HepG2 (cell line): Measurements from ENCODE around the gene KRI1. TPM values are rescaled to one million over a fixed set of nuclear protein-coding genes. Genes with fewer than 3 reads are reported as not detected.

Experiments used
- GATAD1 ChIP-seq: IDR thresholded peaks from 2 replicates; pipeline ENCODE4 v1.6.1; 2016; ENCODE audit warnings: missing genetic modification reagents, missing compliant biosample characterization
- MED13 ChIP-seq: sonication (generic); formaldehyde crosslinking; IDR thresholded peaks from 2 replicates; pipeline ENCODE4 v1.5.0; 2020; ENCODE audit warnings: missing genetic modification reagents
- MXI1 ChIP-seq: IDR thresholded peaks from 3 replicates; pipeline ENCODE4 v1.6.1; 2012; ENCODE audit warnings: low read depth, low read length, inconsistent platforms, borderline replicate concordance
- NCOA1 ChIP-seq: sonication (generic); formaldehyde crosslinking; IDR thresholded peaks from 2 replicates; pipeline ENCODE4 v1.9.0; 2021; ENCODE audit warnings: missing genetic modification reagents
- RAD21 ChIP-seq: fragments of 450-650 bp; formaldehyde crosslinking; IDR thresholded peaks from 2 replicates; pipeline ENCODE4 v1.5.0; 2020; ENCODE audit warnings: mild to moderate bottlenecking
- ZNF225 ChIP-seq: sonication (generic); formaldehyde crosslinking; IDR thresholded peaks from 2 replicates; pipeline ENCODE4 v1.4.0; 2020; ENCODE audit warnings: mild to moderate bottlenecking, missing genetic modification reagents
- ZNF350 ChIP-seq: sonication (generic); formaldehyde crosslinking; IDR thresholded peaks from 2 replicates; pipeline ENCODE4 v1.4.0; 2020; ENCODE audit warnings: mild to moderate bottlenecking, low read depth, missing genetic modification reagents, borderline replicate concordance
- ZNF747 ChIP-seq: sonication (generic); formaldehyde crosslinking; IDR thresholded peaks from 2 replicates; pipeline ENCODE4 v1.8.1; 2023; ENCODE audit warnings: missing genetic modification reagents, mild to moderate bottlenecking, borderline replicate concordance
- polyA plus RNA-seq, 8 experiments: library from polyadenylated mRNA; depleted of rRNA in 3 of 8; stranded (reverse) in 7 of 8; unstranded in 1 of 8; fragments of >200 nt; fragmentation: Illumina TruSeq in 4 of 8; extraction: Trizol in 4 of 8; gene quantifications; 2 replicates each; pipeline versions ENCODE4 v1.2.1 to v1.2.3, GENCODE V29; 2011 to 2016; ENCODE audit warnings: low read depth in 4 of 8, missing spikeins in 1 of 8, mixed read lengths in 1 of 8; ENCODE audit not compliant: insufficient read depth in 1 of 8
- total RNA-seq, 5 experiments: library from RNA; depleted of rRNA; stranded (reverse); fragments of >200 nt; fragmentation: Illumina TruSeq; extraction: Trizol; gene quantifications; 2 replicates each; pipeline ENCODE4 v1.2.3, GENCODE V29; 2016; ENCODE audit warnings: low read depth in 1 of 5
- TF ChIP-seq, protein P1 (sequence below): sonication (generic); formaldehyde crosslinking; IDR thresholded peaks from 2 replicates; pipeline ENCODE4 v1.4.0; 2020; ENCODE audit warnings: mild to moderate bottlenecking, low read depth, missing genetic modification reagents
- TF ChIP-seq, protein P2 (sequence below): IDR thresholded peaks from 2 replicates; pipeline ENCODE4 v1.6.1; 2016
- TF ChIP-seq, protein P3 (sequence below): sonication (generic); formaldehyde crosslinking; IDR thresholded peaks from 2 replicates; pipeline ENCODE4 v1.4.0; 2020; ENCODE audit warnings: missing genetic modification reagents, borderline replicate concordance
- TF ChIP-seq, protein P4 (sequence below): sonication (generic); formaldehyde crosslinking; IDR thresholded peaks from 2 replicates; pipeline ENCODE4 v1.9.0; 2021; ENCODE audit warnings: missing genetic modification reagents, mild to moderate bottlenecking, borderline replicate concordance
- TF ChIP-seq, protein P5 (sequence below): sonication (generic); formaldehyde crosslinking; IDR thresholded peaks from 2 replicates; pipeline ENCODE4 v1.5.1; 2020; ENCODE audit warnings: mild to moderate bottlenecking, missing genetic modification reagents, moderate library complexity

Gene KRI1
- total and polyA plus RNA-seq, 2 of the 13 experiments (the other 11 are each of a cell fraction or from before 2014, with no cell fraction given) = 9.1 to 11.7 TPM

DNA sequence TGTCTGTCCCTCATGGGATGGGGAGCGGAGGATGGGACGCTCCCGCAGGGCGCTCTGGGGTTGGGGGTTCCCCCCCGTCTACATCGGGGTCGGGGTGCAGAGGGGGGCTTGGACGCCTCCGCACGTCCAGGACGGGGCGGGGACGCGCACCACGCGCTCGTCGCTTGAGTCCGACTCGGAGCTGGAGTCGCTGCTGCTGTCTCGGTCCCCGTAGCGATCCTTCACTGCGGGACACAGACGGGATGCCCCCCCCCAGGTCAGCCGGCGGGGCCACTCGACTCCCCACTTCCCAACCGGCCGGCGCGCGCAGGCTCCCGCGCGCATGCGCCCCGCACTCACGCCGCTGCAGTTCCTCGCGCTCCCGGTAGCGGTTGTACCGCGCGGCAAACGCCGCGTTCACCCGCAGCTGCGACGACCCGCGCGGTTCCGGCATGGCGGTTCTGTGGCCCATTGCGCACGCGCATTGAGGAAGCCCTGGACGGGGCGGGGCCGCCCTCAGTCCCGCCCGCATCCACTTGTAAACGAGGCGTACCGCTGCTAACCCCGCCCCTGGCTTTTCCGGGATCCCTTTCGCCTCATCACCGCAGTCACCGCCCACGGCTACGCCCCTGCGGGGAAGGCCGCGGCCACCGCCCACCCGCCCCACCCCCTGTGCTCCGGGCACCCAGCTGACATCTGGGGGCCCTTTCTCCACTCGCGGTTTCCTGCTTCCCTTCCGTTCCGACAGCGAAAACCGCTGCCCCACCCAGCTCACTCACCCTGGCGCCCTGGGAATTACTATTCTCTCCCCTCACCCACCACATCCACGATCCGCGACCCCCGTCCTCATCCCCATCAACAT is at the start of gene KRI1 (continued):
- TF ChIP-seq MXI1 (peak; percentile 87; the same call in 1 of the 3 replicates), MED13 (no peak), ZNF225 (no peak), RAD21 (CRISPR knock-in tag) (peak; percentile 52; the same call in 1 of the 2 replicates), NCOA1 (no peak), GATAD1 (CRISPR knock-in tag) (peak; percentile 73), ZNF747 (CRISPR knock-in tag) (peak; percentile 62; the same call in 1 of the 2 replicates), ZNF350 (peak; percentile 58; the same call in 1 of the 2 replicates)
- TF ChIP-seq, protein P1, sequence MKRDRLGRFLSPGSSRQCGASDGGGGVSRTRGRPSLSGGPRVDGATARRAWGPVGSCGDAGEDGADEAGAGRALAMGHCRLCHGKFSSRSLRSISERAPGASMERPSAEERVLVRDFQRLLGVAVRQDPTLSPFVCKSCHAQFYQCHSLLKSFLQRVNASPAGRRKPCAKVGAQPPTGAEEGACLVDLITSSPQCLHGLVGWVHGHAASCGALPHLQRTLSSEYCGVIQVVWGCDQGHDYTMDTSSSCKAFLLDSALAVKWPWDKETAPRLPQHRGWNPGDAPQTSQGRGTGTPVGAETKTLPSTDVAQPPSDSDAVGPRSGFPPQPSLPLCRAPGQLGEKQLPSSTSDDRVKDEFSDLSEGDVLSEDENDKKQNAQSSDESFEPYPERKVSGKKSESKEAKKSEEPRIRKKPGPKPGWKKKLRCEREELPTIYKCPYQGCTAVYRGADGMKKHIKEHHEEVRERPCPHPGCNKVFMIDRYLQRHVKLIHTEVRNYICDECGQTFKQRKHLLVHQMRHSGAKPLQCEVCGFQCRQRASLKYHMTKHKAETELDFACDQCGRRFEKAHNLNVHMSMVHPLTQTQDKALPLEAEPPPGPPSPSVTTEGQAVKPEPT = peak; percentile 84; the same call in 1 of the 2 replicates
- TF ChIP-seq, protein P2, sequence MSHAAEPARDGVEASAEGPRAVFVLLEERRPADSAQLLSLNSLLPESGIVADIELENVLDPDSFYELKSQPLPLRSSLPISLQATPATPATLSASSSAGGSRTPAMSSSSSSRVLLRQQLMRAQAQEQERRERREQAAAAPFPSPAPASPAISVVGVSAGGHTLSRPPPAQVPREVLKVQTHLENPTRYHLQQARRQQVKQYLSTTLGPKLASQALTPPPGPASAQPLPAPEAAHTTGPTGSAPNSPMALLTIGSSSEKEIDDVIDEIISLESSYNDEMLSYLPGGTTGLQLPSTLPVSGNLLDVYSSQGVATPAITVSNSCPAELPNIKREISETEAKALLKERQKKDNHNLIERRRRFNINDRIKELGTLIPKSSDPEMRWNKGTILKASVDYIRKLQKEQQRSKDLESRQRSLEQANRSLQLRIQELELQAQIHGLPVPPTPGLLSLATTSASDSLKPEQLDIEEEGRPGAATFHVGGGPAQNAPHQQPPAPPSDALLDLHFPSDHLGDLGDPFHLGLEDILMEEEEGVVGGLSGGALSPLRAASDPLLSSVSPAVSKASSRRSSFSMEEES = peak; percentile 78
- TF ChIP-seq, protein P3, sequence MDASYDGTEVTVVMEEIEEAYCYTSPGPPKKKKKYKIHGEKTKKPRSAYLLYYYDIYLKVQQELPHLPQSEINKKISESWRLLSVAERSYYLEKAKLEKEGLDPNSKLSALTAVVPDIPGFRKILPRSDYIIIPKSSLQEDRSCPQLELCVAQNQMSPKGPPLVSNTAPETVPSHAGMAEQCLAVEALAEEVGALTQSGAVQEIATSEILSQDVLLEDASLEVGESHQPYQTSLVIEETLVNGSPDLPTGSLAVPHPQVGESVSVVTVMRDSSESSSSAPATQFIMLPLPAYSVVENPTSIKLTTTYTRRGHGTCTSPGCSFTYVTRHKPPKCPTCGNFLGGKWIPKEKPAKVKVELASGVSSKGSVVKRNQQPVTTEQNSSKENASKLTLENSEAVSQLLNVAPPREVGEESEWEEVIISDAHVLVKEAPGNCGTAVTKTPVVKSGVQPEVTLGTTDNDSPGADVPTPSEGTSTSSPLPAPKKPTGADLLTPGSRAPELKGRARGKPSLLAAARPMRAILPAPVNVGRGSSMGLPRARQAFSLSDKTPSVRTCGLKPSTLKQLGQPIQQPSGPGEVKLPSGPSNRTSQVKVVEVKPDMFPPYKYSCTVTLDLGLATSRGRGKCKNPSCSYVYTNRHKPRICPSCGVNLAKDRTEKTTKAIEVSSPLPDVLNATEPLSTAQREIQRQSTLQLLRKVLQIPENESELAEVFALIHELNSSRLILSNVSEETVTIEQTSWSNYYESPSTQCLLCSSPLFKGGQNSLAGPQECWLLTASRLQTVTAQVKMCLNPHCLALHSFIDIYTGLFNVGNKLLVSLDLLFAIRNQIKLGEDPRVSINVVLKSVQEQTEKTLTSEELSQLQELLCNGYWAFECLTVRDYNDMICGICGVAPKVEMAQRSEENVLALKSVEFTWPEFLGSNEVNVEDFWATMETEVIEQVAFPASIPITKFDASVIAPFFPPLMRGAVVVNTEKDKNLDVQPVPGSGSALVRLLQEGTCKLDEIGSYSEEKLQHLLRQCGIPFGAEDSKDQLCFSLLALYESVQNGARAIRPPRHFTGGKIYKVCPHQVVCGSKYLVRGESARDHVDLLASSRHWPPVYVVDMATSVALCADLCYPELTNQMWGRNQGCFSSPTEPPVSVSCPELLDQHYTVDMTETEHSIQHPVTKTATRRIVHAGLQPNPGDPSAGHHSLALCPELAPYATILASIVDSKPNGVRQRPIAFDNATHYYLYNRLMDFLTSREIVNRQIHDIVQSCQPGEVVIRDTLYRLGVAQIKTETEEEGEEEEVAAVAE (CRISPR knock-in tag) = peak; percentile 66; the same call in 1 of the 2 replicates
- TF ChIP-seq, protein P4, sequence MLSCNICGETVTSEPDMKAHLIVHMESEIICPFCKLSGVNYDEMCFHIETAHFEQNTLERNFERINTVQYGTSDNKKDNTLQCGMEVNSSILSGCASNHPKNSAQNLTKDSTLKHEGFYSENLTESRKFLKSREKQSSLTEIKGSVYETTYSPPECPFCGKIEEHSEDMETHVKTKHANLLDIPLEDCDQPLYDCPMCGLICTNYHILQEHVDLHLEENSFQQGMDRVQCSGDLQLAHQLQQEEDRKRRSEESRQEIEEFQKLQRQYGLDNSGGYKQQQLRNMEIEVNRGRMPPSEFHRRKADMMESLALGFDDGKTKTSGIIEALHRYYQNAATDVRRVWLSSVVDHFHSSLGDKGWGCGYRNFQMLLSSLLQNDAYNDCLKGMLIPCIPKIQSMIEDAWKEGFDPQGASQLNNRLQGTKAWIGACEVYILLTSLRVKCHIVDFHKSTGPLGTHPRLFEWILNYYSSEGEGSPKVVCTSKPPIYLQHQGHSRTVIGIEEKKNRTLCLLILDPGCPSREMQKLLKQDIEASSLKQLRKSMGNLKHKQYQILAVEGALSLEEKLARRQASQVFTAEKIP = no peak
- TF ChIP-seq, protein P5, sequence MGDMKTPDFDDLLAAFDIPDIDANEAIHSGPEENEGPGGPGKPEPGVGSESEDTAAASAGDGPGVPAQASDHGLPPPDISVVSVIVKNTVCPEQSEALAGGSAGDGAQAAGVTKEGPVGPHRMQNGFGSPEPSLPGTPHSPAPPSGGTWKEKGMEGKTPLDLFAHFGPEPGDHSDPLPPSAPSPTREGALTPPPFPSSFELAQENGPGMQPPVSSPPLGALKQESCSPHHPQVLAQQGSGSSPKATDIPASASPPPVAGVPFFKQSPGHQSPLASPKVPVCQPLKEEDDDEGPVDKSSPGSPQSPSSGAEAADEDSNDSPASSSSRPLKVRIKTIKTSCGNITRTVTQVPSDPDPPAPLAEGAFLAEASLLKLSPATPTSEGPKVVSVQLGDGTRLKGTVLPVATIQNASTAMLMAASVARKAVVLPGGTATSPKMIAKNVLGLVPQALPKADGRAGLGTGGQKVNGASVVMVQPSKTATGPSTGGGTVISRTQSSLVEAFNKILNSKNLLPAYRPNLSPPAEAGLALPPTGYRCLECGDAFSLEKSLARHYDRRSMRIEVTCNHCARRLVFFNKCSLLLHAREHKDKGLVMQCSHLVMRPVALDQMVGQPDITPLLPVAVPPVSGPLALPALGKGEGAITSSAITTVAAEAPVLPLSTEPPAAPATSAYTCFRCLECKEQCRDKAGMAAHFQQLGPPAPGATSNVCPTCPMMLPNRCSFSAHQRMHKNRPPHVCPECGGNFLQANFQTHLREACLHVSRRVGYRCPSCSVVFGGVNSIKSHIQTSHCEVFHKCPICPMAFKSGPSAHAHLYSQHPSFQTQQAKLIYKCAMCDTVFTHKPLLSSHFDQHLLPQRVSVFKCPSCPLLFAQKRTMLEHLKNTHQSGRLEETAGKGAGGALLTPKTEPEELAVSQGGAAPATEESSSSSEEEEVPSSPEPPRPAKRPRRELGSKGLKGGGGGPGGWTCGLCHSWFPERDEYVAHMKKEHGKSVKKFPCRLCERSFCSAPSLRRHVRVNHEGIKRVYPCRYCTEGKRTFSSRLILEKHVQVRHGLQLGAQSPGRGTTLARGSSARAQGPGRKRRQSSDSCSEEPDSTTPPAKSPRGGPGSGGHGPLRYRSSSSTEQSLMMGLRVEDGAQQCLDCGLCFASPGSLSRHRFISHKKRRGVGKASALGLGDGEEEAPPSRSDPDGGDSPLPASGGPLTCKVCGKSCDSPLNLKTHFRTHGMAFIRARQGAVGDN (CRISPR knock-in tag) = peak; percentile 98
